Globus pallidus (tissue), 1 donor: ENCODE data around the gene OST4.

Experiments used
- DNase-seq: peaks from one replicate; pipeline ENCODE4 v3.0.0-alpha.2; 2015; ENCODE audit warnings: low spot score

The OST4 gene

DNA sequence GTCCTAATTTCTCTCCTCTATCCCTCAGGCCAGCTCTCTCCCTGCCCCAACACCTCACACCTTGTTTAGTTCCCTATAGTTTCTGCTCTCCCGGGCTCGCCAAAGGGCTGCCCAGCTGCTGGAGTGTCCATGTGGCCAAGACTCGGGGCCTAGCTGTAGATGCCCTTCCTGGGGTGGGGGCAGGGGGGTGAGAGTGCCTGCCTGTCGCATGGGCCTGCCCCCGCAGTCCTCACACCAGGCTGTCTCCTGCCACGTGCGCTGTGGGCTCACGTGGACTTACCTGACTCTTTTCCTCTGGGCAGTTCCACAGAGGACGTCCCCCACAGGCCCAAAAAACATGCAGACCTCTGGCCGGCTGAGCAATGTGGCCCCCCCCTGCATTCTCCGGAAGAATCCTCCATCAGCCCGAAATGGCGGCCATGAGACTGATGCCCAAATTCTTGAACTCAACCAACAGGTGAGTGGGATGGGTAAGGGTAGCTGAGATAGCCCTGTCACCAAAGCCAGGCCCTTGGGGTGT, 46.1 kb downstream of the OST4 start:
- no peak for DNase-seq

DNA sequence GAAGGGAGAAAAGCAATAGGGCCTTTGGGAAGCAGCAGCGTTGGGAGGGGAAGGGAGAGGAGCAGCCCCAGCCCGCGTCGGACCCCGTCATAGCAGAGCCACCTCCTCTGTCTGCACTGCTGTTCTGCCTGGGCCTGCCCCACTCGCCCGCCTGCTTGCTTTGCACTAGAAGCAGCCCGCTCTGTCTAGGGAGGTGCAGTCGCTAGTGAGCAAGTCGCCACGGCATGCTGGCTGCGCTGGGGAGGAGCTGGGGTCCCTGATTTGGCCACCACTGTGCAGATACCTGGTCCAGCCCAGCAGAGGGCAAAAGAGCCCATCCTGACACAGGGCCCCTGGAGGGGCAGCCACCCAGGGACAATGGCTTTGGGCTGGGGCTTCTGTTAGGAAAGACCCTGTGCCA, 46.6 kb downstream of the OST4 start:
- DNase-seq: no peak

DNA sequence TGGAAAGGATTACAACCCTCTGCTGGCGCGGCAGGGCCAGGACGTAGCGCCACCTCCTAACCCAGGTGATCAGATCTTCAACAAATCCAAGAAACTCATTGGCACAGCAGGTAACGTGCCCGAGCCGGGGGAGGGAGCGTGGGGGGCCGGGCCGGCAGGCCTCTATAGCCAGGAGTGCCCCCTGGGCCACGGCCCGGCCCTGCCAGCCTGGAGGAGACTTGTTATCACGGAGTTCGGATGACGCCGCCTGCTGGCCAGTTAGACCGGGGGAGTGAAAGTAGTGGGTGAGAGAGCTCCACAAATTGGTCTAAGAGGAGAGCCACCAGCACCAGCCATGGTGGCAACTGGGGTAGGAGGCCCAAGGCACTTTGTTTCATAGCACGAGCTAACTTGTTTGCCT, 47.3 kb downstream of the OST4 start:
- DNase-seq: no peak

DNA sequence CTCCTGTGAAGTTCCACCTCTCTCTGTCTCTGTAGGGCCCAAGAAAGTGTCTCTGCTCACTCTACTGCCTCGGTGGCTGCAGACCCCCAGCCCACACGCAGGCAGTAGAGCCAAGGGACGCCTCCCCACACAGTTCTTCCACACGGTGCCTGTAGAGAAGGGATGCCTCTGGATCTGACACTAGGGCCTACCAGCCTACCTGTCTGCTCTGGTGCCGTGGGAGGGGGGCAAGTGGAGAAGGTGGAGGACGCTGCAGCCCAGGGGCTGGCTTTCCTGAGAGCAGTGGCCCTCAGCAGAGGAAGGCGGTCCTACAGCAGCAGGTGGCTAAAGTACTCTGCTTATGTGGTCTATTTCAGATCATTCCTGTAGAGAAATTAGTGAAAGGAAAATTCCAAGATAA, 47.7 kb downstream of the OST4 start:
- no peak for DNase-seq

DNA sequence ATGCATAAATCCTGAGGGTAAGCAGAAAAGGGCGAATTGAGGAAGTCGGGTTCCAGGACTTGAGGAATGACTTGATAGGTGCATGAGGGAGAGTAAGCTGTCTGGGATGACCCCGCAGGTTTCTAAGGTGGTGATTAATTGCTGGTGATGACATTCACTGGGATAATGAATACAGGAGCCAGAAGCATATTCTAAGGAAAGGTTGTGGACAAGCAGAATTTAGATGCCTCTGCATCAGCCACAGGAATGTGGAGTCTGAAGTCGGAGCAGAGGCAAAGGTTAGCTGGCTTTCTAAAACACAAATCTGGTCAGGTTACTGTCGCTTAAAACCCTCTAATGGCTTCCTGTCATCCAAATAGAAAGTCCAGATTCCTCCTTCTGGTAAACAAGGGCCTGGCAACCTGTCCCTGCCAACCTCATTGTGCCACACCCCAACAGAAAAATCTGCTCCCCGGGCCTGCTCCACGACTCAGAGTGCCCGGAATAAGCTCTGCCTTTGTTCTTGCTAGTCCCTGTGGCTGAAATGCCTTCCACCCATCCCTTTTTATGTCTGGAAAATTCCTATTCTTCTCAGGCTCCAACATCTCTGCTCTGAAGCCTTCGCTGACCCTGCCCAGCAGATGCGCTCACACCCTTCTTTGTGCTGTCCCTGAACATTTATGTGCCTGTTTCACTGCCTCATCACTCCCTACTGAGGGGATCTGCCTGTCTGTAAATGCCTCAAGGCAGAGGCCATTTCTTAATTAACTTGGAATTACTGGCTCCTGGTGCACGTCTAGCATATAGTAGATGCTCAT, 50.0 kb downstream of the OST4 start:
- DNase-seq: no peak
